PC-9 (cell line): ENCODE results near the gene UBR4. TPM values are rescaled to one million over a fixed set of nuclear protein-coding genes. Genes with fewer than 3 reads are reported as not detected.

Experiments
- BruUV-seq: library from RNA; stranded (reverse); fragments of 400-500 nt; replicated peaks from 2 replicates; lab custom pipeline; 2021; lab: Mats Ljungman, UMichigan
- CTCF ChIA-PET: fragments of 300-600 bp; sonication (Branson Sonifier 250); formaldehyde crosslinking; loops from one replicate; lab custom pipeline; 2022; ENCODE audit warnings: antibody characterized with exemption; lab: Charles Lee
- POLR2A ChIA-PET: fragments of 300-600 bp; sonication (Branson Sonifier 250); formaldehyde crosslinking; loops from one replicate; lab custom pipeline; 2022; ENCODE audit warnings: antibody characterized with exemption; ENCODE audit not compliant: unreplicated experiment; lab: Charles Lee
- DNase-seq, 2 experiments: peaks; one replicate each; pipeline versions ENCODE4 v3.0.0 to v3.0.0-alpha.2; 2015 to 2022; ENCODE audit warnings: mixed read lengths in 1 of 2
- H2AFZ ChIP-seq: fragments of 200-600 bp; sonication (generic); 2 replicates; pipeline ENCODE4 v1.8.1; 2017; ENCODE audit warnings: antibody characterized with exemption
- H3F3A ChIP-seq: fragments of 200-600 bp; sonication (generic); 2 replicates; pipeline ENCODE4 v1.8.1; 2017; ENCODE audit warnings: antibody characterized with exemption, mild to moderate bottlenecking, low read depth; ENCODE audit not compliant: insufficient read depth
- H3K27ac ChIP-seq: fragments of 200-600 bp; sonication (generic); 2 replicates; pipeline ENCODE4 v1.6.1; 2016; ENCODE audit warnings: mixed run types
- H3K27me3 ChIP-seq: fragments of 200-600 bp; sonication (generic); 2 replicates; pipeline ENCODE4 v1.6.1; 2016; ENCODE audit warnings: low read depth, mixed run types; ENCODE audit not compliant: insufficient read depth
- H3K36me3 ChIP-seq: fragments of 200-600 bp; sonication (generic); 2 replicates; pipeline ENCODE4 v1.6.1; 2016; ENCODE audit warnings: low read depth, mixed run types
- H3K4me1 ChIP-seq: fragments of 200-600 bp; sonication (generic); replicated peaks from 2 replicates; pipeline ENCODE4 v1.6.1; 2016; ENCODE audit warnings: mixed run types; ENCODE audit not compliant: insufficient read depth
- H3K4me2 ChIP-seq: fragments of 200-600 bp; sonication (generic); 2 replicates; pipeline ENCODE4 v1.6.1; 2017; ENCODE audit warnings: mixed run types
- H3K4me3 ChIP-seq: fragments of 200-600 bp; sonication (generic); 2 replicates; pipeline ENCODE4 v1.6.1; 2016; ENCODE audit warnings: mixed run types
- H3K79me2 ChIP-seq: fragments of 200-600 bp; sonication (generic); 2 replicates; pipeline ENCODE4 v1.6.1; 2017; ENCODE audit warnings: low read depth, mixed run types
- H3K9me2 ChIP-seq: fragments of 200-600 bp; sonication (generic); 2 replicates; pipeline ENCODE4 v1.8.1; 2017; ENCODE audit warnings: mild to moderate bottlenecking; ENCODE audit not compliant: insufficient read depth
- H3K9me3 ChIP-seq: fragments of 200-600 bp; sonication (generic); 2 replicates; pipeline ENCODE4 v1.8.1; 2016; ENCODE audit warnings: low read depth; ENCODE audit not compliant: insufficient read depth
- H4K20me1 ChIP-seq: fragments of 200-600 bp; sonication (generic); 2 replicates; pipeline ENCODE4 v1.8.1; 2017; ENCODE audit not compliant: insufficient read depth
- CTCF ChIP-seq: fragments of 200-600 bp; sonication (generic); conservative IDR thresholded peaks from 2 replicates; pipeline ENCODE4 v1.6.1; 2017; ENCODE audit warnings: mixed run types, antibody characterized with exemption, mild to moderate bottlenecking, moderate library complexity
- EZH2 ChIP-seq: fragments of 200-600 bp; sonication (generic); IDR thresholded peaks from 2 replicates; pipeline ENCODE4 v1.8.0; 2017; ENCODE audit warnings: antibody characterized with exemption, low read depth
- intact Hi-C: fragments of 100-400 bp; cut with micrococcal nuclease; formaldehyde crosslinking; loops from one replicate; pipeline ENCODE4 v1.10.0; 2022; ENCODE audit not compliant: unreplicated experiment
- total RNA-seq: library from RNA; stranded (reverse); gene quantifications from 2 replicates; pipeline ENCODE4 v1.2.3, GENCODE V29; 2021

The UBR4 gene
- total RNA-seq, 1 experiment from 2014 or later: 117 TPM

DNA sequence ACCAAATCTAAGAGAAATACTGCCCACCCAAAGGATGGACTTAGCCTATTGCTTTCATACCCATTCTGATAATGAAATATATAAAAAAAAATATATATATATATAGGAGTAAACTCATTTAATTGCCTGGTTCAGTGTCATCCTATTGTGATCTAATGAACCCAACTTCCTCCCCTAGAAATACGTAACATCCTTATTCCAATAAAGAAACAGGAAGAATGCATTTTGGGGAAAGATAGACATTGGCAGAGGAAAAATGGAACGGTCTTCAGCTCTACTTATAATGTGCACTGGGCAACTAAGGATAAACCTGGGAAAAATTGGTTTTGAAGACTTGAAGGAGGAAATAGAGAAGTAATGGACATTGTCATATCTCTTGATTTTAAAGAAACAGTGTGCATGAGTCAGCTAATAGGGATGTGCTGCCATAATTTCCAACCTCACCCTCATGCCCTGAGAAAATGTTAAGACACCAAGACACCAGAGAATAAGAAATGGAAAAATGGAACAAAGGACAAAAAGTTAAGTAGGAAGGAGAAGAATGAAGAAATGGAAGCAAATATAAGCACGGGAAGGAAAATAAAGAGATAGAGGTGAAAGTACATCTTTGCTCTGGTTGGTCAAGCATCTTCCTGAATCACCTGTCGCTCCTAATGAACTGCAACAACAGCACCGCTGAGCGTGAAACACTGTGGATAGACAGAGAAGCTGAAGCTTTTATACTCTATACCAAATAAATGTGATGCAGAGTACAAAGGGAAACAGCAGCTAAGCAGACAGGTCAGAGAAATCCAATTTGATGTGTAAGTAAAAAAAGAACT lies 5.4 kb downstream of the UBR4 start:
- no peak for DNase-seq
- no peak overlapping the region for H3K27ac ChIP-seq
- H3K4me3 ChIP-seq: no peak overlapping the region
- H3K36me3 ChIP-seq: no peaks in the 10 kb centered on the region
- no peaks in the 10 kb centered on the region for H3K9me3 ChIP-seq
- no peaks in the 10 kb centered on the region for H3K9me2 ChIP-seq
- peaks cover 43% of the 10 kb centered on the region for H4K20me1 ChIP-seq
- CTCF ChIA-PET: no interaction called here
- H3K4me2 ChIP-seq: no peak overlapping the region
- H2AFZ ChIP-seq: no peak overlapping the region
- TF ChIP-seq CTCF: no peak
- TF ChIP-seq EZH2: no peak
- POLR2A ChIA-PET: interaction anchor here (0.5 kb wide), 1 partner anchor 29 kb away, joined by 10 read pairs; no protein-coding TSS in a partner anchor
- no peaks in the 10 kb centered on the region for H3F3A ChIP-seq
- H3K27me3 ChIP-seq: no peaks in the 10 kb centered on the region
- intact Hi-C loops: no loop called here
- peaks cover 82% of the 10 kb centered on the region for H3K79me2 ChIP-seq
- peaks cover 3% of the 10 kb centered on the region; the same call in 1 of the 2 replicates for H3K4me1 ChIP-seq
- BruUV-seq: no TSS peak

DNA sequence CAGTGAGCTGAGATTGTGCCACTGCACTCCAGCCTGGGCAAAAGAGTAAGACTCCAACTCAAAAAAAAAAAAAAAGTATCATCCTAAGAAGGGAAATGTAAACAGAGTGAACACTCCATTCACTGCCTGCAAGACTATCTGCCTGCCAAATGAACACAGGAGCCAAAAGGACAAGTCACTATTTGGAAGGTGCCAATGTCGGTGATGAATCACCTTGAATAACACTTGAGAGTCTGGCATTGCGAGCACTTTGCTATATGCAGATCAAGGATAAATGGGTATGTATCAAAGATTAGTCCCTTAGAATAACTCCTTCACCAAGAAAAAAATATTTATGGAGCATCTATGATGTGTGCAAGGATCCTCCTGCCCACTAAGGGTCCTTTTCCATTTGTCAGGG lies 6.6 kb downstream of the UBR4 start:
- intact Hi-C loops: no loop called here
- H3K27me3 ChIP-seq: no peaks in the 10 kb centered on the region
- no peak overlapping the region for H3K27ac ChIP-seq
- H3K9me3 ChIP-seq: no peaks in the 10 kb centered on the region
- H4K20me1 ChIP-seq: peaks cover 41% of the 10 kb centered on the region
- H3K4me2 ChIP-seq: no peak overlapping the region
- H3K36me3 ChIP-seq: 0 out of 2 replicates have a peak, but pooled peaks cover 6% of the 10 kb centered on the region
- peak in 1 of 2 experiments; percentile 39 for DNase-seq
- H3K79me2 ChIP-seq: peaks cover 70% of the 10 kb centered on the region
- TF ChIP-seq CTCF (no peak), EZH2 (no peak)
- H3K4me3 ChIP-seq: no peak overlapping the region
- POLR2A ChIA-PET: no interaction called here
- no peaks in the 10 kb centered on the region for H3K9me2 ChIP-seq
- CTCF ChIA-PET: interaction anchor here (0.7 kb wide), 1 partner anchor 392 kb away, joined by 4 read pairs; no protein-coding TSS in a partner anchor
- no peaks in the 10 kb centered on the region for H3F3A ChIP-seq
- H2AFZ ChIP-seq: no peak overlapping the region
- BruUV-seq: no TSS peak
- peaks cover 3% of the 10 kb centered on the region; the same call in 1 of the 2 replicates for H3K4me1 ChIP-seq

GRCh38 chr1:19202396-19202795 lies 7.7 kb downstream of the UBR4 start:
- Histone ChIP-seq H3K4me1 (no peaks in the 10 kb centered on the region), H3K27me3 (no peaks in the 10 kb centered on the region), H3K4me3 (no peak overlapping the region), H3K36me3 (0 out of 2 replicates have a peak, but pooled peaks cover 6% of the 10 kb centered on the region), H3K79me2 (peaks cover 60% of the 10 kb centered on the region), H3K9me3 (no peaks in the 10 kb centered on the region), H2AFZ (no peak overlapping the region), H3F3A (no peaks in the 10 kb centered on the region), H3K9me2 (no peaks in the 10 kb centered on the region), H4K20me1 (peaks cover 34% of the 10 kb centered on the region), H3K27ac (no peak overlapping the region), H3K4me2 (no peak overlapping the region)
- intact Hi-C loops: no loop called here
- ChIA-PET POLR2A (no interaction called here), CTCF (no interaction called here)
- BruUV-seq: no TSS peak
- TF ChIP-seq EZH2 (no peak), CTCF (no peak)
- DNase-seq: no peak
